BLaER1 treated with 17β-estradiol and CSF1 and Interleukin-3, amounts not matched to agents 10 nM and 100 nM (cell line): ENCODE data around the gene ZNF792.
A peak's percentile ranks its signal among the peaks of the same experiment; 100 is the strongest.
"Not testable (repeated sequence)": the region's sequence is repeated elsewhere in the genome, so short reads cannot be mapped to it uniquely, and the experiment has no call there.

ENCODE experiments used
- H3K27ac ChIP-seq, 11 experiments: shearing (Covaris generic); formaldehyde crosslinking; 2 replicates each; pipeline ENCODE4 v1.8.1; 2022
- H3K27me3 ChIP-seq, 11 experiments: shearing (Covaris generic); formaldehyde crosslinking; 2 replicates each; pipeline ENCODE4 v1.8.1; 2022
- H3K36me3 ChIP-seq, 11 experiments: shearing (Covaris generic); formaldehyde crosslinking; 2 replicates each; pipeline ENCODE4 v1.8.1; 2022
- H3K4me1 ChIP-seq, 10 experiments: shearing (Covaris generic); formaldehyde crosslinking; 2 replicates each; pipeline ENCODE4 v1.8.1; 2022
- H3K4me2 ChIP-seq, 11 experiments: shearing (Covaris generic); formaldehyde crosslinking; 2 replicates each; pipeline ENCODE4 v1.8.1; 2022
- H3K4me3 ChIP-seq, 10 experiments: shearing (Covaris generic); formaldehyde crosslinking; 2 replicates each; pipeline ENCODE4 v1.8.1; 2022
- H3K9ac ChIP-seq, 11 experiments: shearing (Covaris generic); formaldehyde crosslinking; 2 replicates each; pipeline ENCODE4 v1.8.1; 2022
- H3K9me3 ChIP-seq, 11 experiments: shearing (Covaris generic); formaldehyde crosslinking; replicated peaks in 1 of 11; 2 replicates each; pipeline ENCODE4 v1.8.1; 2022
- H4K20me1 ChIP-seq, 11 experiments: shearing (Covaris generic); formaldehyde crosslinking; 2 replicates each; pipeline ENCODE4 v1.8.1; 2022
- Cebpa-rat ChIP-seq, 11 experiments: shearing (Covaris generic); IDR thresholded peaks; 2 replicates each; pipeline ENCODE4 v1.8.1; 2022

The ZNF792 gene

DNA sequence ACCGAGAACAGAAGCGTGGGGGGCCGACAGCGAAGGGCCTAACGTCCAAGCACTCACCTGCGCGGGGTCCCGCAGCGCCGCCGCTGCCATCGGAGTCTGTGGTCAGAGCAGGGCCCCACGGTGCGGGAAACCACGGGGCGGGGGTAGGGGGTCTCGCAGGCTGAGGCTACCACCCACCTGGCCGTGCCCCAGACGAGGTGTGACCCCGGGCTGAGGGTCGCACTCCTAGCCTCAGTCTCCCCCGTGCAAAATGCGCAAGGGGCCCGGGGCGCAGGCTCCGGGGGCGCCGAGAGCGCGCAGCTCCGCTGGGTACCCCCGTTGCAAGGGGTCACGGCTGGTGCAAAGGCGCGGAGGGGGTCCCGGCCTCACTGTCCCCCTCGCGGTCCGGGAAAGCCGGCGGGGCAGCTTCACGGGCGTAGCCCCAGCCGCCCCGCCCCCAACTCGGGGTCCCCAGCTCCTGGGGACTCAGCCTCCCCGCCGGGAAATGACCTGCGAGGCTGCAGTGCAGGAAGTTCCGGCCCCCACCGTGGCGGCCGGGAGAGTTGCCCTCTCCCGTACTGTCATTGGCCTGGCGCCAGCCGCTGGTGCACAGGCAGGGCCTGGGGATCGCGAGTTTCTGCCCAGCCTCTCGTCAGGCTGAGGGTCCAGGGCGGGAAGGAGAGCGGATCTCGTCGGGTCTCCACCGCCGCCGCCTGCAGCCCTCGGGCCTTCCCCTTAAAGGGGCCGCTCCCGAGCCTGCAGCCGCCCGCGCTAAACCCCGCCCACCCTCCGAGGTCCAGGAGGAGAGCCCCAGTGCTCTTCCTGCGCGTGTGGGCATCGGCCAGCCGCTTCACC, at the start of gene ZNF792:
Gene ZNF792 (minus strand): TSS at position 657 of the 834 bp plus-strand sequence. CDS start 567 bp downstream, at position 90.
- H3K27me3 ChIP-seq: peaks cover 0 to 5% (median 0%) of the 10 kb centered on the region in 11 experiments; a peak in 2 of 22 replicates
- peak within 1 kb of the TSS; percentile 78 to 89 (median 86) for H3K9ac ChIP-seq
- H3K4me2 ChIP-seq: peak within 1 kb of the TSS; percentile 79 to 98 (median 88)
- no peak for TF ChIP-seq Cebpa-rat (IDR thresholded peaks at IDR 0.05)
- H4K20me1 ChIP-seq: no peaks in the 10 kb centered on the region
- H3K4me1 ChIP-seq: peaks cover 15 to 19% (median 18%) of the 10 kb centered on the region in 10 experiments
- H3K9me3 ChIP-seq: peaks cover 71 to 80% (median 77%) of the 10 kb centered on the region in 11 experiments
- H3K27ac ChIP-seq: peak within 1 kb of the TSS; percentile 35 to 82 (median 77); a peak in 21 of 22 replicates
- peak within 1 kb of the TSS; percentile 91 to 99 (median 98) for H3K4me3 ChIP-seq
- peaks cover 31 to 39% (median 35%) of the 10 kb centered on the region in 11 experiments for H3K36me3 ChIP-seq

DNA sequence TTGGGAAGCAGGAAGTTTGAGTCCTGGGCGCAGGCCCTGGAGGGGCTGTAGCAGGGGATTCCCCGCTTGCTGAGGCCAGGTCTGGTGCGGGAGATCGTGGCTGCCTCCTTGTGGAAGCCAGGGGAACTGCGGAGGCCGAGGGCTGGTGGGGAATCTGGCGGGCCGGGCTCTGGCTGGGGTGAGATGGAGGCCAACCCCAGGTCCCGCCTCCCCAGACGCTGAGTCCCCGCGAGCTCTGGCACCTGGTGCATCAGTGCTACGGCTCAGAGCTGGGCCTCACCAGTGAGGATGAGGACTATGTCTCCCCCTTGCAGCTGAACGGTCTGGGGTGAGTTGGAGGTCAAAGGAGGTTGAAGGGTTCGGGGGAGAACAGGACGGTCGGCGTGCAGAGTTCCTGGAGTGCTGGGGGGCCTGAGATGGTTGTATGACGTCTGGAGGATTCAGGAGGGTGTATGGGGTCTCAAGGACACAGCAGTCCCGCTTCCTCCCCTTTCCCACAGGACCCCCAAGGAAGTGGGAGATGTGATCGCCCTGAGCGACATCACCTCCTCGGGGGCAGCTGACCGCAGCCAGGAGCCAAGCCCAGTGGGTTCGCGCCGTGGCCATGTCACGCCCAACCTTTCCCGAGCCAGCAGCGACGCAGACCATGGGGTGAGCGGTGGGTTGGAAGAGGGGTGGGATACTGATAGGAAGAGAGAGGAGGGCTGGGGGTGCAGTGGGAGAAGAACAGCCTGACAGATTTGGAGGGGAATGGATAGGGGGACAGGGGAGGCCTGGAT, 49.2 kb upstream of the ZNF792 start:
- no peaks in the 10 kb centered on the region for H3K27me3 ChIP-seq
- no peaks in the 10 kb centered on the region for H3K9me3 ChIP-seq
- peaks cover 86 to 99% (median 93%) of the 10 kb centered on the region in 11 experiments for H3K36me3 ChIP-seq
- peak overlapping the region in 10 of 11 experiments; percentile 58 to 83 (median 78); a peak in 19 of 22 replicates for H3K27ac ChIP-seq
- peak overlapping the region in 4 of 10 experiments; percentile 22 to 54 (median 48); a peak in 6 of 20 replicates for H3K4me3 ChIP-seq
- peak overlapping the region; percentile 71 to 99 (median 91) for H3K4me2 ChIP-seq
- peaks cover 78 to 100% (median 91%) of the 10 kb centered on the region in 10 experiments for H3K4me1 ChIP-seq
- peak overlapping the region; percentile 49 to 76 (median 70); a peak in 20 of 22 replicates for H3K9ac ChIP-seq
- TF ChIP-seq Cebpa-rat (IDR thresholded peaks at IDR 0.05): no peak
- peaks cover 0 to 91% (median 39%) of the 10 kb centered on the region in 11 experiments; a peak in 20 of 22 replicates for H4K20me1 ChIP-seq

DNA sequence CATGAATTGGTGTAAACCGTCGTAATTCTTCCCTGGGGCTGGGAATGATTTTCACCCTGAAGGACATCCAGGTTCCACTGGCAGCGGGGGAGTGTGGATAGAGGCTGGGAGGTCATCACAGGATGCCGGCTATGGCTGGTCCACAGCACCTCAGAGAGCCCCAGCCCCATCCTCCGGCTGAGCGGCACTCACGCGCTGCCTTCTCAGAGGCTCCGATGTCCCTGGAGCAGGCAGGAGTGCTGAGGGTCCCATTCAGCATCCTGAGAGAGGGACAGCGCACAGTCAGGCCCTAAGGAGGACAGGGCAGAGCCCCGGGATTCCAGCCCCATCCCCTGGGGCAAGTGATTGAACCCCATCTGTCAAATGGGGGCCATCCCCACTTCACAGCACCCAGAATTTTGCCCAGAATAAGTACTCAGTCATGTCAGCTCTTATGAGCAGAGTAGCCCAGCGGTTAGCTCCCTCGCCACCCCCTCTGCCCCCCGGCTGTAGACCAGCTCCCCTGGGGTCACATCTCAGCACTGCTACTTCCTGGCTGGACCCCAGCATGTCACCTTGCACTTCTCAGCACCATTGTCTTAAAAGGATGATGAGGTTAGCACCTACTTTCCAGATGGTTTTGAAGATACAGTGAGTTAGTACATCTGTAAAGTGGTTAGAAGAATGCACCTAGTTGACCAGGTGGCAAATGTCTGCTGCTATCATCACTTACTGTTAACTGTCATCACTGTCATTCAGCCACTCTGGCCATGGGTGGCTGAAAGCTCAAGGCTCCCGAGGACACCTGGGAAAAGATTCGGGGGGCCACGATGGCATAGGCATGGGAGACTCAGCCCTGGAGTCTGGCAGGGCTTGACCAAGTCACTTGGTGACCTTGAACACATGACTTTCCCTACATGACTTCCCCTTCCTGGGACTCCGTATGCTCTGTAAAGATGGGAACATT, 48.0 kb upstream of the ZNF792 start:
- H3K4me1 ChIP-seq: peaks cover 70 to 92% (median 79%) of the 10 kb centered on the region in 10 experiments
- no peaks in the 10 kb centered on the region for H3K27me3 ChIP-seq
- H3K9ac ChIP-seq: peak overlapping the region in 8 of 11 experiments; percentile 39 to 76 (median 64); a peak in 16 of 22 replicates
- no peak overlapping the region for H3K4me3 ChIP-seq
- H3K27ac ChIP-seq: peak overlapping the region in 9 of 11 experiments; percentile 7 to 83 (median 71); a peak in 17 of 22 replicates
- H3K36me3 ChIP-seq: peaks cover 79 to 100% (median 97%) of the 10 kb centered on the region in 11 experiments
- peaks cover 7 to 95% (median 51%) of the 10 kb centered on the region in 11 experiments; a peak in 20 of 22 replicates for H4K20me1 ChIP-seq
- peak overlapping the region; percentile 32 to 99 (median 91) for H3K4me2 ChIP-seq
- TF ChIP-seq Cebpa-rat (IDR thresholded peaks at IDR 0.05): no peak
- H3K9me3 ChIP-seq: no peaks in the 10 kb centered on the region

DNA sequence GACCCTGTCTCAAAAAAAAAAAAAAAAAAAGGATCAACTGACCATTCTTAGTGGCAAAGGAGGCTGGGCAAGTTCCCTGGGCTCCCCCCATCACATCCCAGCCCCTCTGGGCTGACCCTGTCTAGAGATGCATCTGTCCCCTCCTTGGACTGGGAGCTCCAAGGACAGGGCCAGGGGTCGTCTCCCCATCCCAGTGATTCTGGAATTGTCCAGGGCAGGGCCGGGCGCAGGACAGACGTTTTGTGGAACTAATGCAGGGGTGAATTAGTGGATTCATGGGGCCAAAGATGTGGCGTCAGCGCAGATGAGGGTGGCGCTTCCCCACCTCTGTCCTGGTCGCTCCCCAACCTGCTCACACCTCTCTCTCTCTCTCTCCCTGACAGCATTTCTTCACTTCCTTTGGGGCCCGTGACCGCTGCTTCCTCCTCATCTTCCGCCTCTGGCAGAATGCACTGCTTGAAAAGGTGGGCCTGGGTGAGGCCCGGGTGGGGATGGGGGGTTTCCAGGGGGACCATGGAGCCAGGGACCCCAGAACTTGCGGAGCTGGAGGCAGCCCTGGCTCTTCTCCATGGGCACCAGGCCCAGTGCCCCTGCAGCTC, 47.2 kb upstream of the ZNF792 start:
- Histone ChIP-seq H3K9ac (peak overlapping the region in 9 of 11 experiments; percentile 8 to 76 (median 57); a peak in 15 of 22 replicates), H3K4me1 (peaks cover 62 to 91% (median 71%) of the 10 kb centered on the region in 10 experiments), H3K27ac (peak overlapping the region in 9 of 11 experiments; percentile 7 to 83 (median 71); a peak in 17 of 22 replicates), H3K27me3 (no peaks in the 10 kb centered on the region), H3K4me3 (peak overlapping the region in 1 of 10 experiments; percentile 24; a peak in 1 of 20 replicates), H3K36me3 (peaks cover 79 to 100% (median 97%) of the 10 kb centered on the region in 11 experiments), H3K9me3 (no peaks in the 10 kb centered on the region), H3K4me2 (peak overlapping the region; percentile 32 to 99 (median 91)), H4K20me1 (peaks cover 15 to 99% (median 59%) of the 10 kb centered on the region in 11 experiments; a peak in 20 of 22 replicates)
- no peak for TF ChIP-seq Cebpa-rat (IDR thresholded peaks at IDR 0.05)

DNA sequence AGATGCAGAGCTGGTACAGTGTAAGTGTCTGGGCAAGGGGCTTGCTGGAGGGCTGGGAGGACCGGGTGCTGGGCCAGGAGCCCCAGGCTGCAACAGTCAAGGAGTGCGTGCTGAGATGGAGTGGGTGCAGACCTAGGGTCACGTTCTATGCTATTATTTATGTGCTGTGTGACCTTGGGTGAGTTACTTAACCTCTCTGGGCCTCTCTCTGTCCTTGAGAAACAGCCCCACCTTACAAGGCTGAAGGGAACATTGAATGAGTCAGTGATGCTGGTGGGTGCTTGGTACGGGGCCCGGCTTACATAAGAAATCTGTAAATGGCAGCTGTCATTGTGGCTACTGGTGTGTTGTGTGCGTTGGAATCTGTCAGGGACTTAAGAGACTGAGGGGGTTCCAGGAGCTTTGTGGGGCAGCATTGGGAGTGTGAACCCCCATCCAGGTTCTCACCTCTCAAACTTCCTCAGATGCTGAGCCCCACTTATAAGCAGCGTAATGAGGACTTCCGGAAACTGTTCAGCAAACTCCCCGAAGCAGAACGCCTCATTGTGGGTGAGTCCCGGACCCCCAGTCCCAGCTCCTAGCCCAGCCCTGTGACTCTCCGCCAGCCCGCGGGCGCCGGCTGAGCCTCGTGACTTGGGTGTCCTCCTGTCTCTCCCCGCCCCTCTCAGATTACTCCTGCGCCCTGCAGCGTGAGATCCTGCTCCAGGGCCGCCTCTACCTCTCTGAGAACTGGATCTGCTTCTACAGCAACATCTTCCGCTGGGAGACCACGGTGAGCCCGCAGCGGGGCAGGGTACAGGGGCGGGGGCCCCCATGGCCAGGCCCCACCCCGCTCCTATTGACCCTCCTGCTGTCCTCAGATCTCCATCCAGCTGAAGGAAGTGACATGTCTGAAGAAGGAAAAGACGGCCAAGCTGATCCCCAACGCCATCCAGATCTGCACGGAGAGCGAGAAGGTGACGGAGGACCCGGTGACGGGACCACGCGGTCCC, 45.7 kb upstream of the ZNF792 start:
- Histone ChIP-seq H3K27ac (peak overlapping the region in 5 of 11 experiments; percentile 11 to 71 (median 13); a peak in 5 of 22 replicates), H3K4me2 (peak overlapping the region in 9 of 11 experiments; percentile 90 to 99 (median 92); a peak in 12 of 22 replicates), H4K20me1 (peaks cover 28 to 99% (median 74%) of the 10 kb centered on the region in 11 experiments; a peak in 21 of 22 replicates), H3K9me3 (no peaks in the 10 kb centered on the region), H3K9ac (peak overlapping the region in 7 of 11 experiments; percentile 8 to 76 (median 52); a peak in 7 of 22 replicates), H3K36me3 (peaks cover 75 to 99% (median 94%) of the 10 kb centered on the region in 11 experiments), H3K4me1 (peaks cover 51 to 87% (median 63%) of the 10 kb centered on the region in 10 experiments), H3K4me3 (no peak overlapping the region), H3K27me3 (no peaks in the 10 kb centered on the region)
- TF ChIP-seq Cebpa-rat (IDR thresholded peaks at IDR 0.05): no peak

DNA sequence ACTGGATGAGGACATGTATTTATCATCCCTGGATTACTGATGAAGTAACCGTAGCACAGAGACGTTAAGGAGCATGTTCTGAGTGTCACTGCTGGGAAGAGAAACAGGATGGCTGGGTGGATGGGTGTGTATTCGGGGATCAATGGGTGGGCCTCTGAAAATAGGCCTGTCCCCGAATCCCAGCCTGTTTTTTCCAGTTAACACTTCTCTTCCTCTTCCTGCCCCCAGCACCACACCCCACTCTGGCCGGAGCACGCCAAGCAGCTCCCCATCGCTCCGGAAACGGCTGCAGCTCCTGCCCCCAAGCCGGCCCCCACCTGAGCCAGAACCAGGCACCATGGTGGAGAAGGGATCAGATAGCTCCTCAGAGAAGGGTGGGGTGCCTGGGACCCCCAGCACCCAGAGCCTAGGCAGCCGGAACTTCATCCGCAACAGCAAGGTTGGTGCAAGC, 44.9 kb upstream of the ZNF792 start:
- H3K4me3 ChIP-seq: no peak overlapping the region
- H3K27ac ChIP-seq: peak overlapping the region in 2 of 11 experiments; percentile 4 to 13; a peak in 1 of 22 replicates
- no peaks in the 10 kb centered on the region for H3K9me3 ChIP-seq
- peaks cover 36 to 100% (median 79%) of the 10 kb centered on the region in 11 experiments; a peak in 21 of 22 replicates for H4K20me1 ChIP-seq
- peak overlapping the region in 6 of 11 experiments; percentile 21 to 40 (median 33); a peak in 7 of 22 replicates for H3K9ac ChIP-seq
- H3K36me3 ChIP-seq: peaks cover 69 to 99% (median 95%) of the 10 kb centered on the region in 11 experiments
- H3K27me3 ChIP-seq: no peaks in the 10 kb centered on the region
- peaks cover 51 to 87% (median 63%) of the 10 kb centered on the region in 10 experiments for H3K4me1 ChIP-seq
- no peak overlapping the region; a peak in 1 of 22 replicates for H3K4me2 ChIP-seq
- no peak for TF ChIP-seq Cebpa-rat (IDR thresholded peaks at IDR 0.05)

DNA sequence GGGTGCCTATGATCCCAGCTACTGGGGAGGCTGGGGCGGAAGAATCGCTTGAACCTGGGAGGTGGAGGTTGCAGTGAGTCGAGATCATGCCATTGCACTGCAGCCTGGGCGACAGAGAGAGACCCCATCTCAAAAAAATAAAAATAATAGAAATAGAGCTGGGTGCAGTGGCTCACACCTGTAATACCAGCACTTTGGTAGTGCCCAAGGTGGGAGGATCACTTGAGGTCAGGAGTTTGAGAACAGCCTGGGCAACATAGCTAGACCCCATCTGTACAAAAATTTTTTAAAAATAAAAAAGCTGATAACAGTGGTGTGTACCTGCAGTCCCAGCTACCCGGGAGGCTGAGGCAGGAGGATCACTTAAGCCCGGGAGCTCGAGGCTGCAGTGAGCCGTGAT, 43.4 kb upstream of the ZNF792 start:
- H4K20me1 ChIP-seq: peaks cover 49 to 100% (median 92%) of the 10 kb centered on the region in 11 experiments; a peak in 21 of 22 replicates
- H3K4me1 ChIP-seq: peaks cover 51 to 87% (median 63%) of the 10 kb centered on the region in 10 experiments
- not testable (repeated sequence) for H3K4me3 ChIP-seq, H3K9ac ChIP-seq, H3K27ac ChIP-seq, H3K4me2 ChIP-seq, H3K9me3 ChIP-seq, H3K27me3 ChIP-seq
- peaks cover 61 to 94% (median 91%) of the 10 kb centered on the region in 11 experiments for H3K36me3 ChIP-seq
